ENCODE results near the gene NFKBIB.
A peak's percentile ranks its signal among the peaks of the same experiment; 100 is the strongest.

NFKBIB gene

DNA sequence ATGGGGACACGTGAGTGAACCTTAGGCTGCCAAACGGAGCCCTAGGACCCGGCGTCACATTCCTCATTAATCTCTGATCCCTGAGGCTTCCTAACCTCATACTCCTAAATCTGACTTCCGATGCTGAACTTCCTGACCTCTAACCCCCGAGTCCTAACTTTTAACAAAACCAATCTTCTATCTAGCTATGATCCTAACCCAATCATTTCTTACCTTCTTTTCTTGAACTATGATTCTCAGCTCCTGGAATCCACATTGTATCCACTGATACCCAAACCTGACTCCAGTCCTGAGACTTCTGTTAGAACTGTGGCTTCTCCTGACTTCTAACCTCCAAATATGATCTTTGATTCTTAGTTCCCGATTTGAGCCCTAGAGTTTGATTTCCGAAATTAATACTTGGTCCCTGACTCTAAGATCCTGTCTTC is 447 bp downstream of the NFKBIB start:
- Histone ChIP-seq H3K9me2 (replicated peaks; ENCODE audit: insufficient read depth, low read length) (no peaks in the 10 kb centered on the region), H3K4me3 (ENCODE audit: low read length) (peak overlapping the region; percentile 73), H3K79me2 (ENCODE audit: low read length) (peaks cover 67% of the 10 kb centered on the region), H4K20me1 (ENCODE audit: insufficient read depth, low read length) (no peaks in the 10 kb centered on the region), H3K27me3 (replicated peaks; ENCODE audit: insufficient read depth, low read length) (no peaks in the 10 kb centered on the region), H3K27ac (ENCODE audit: low read length) (peak overlapping the region; percentile 43; the same call in 1 of the 2 replicates), H3K9me3 (replicated peaks; ENCODE audit: insufficient read depth, low read length) (no peaks in the 10 kb centered on the region), H3K9ac (ENCODE audit: low read length) (peak overlapping the region; percentile 75), H3F3A (ENCODE audit: insufficient read depth, low read length) (peaks cover 6% of the 10 kb centered on the region), H3K4me1 (ENCODE audit: low read length) (peaks cover 17% of the 10 kb centered on the region; the same call in 1 of the 2 replicates), H2AFZ (ENCODE audit: low read length) (peak overlapping the region; percentile 70), H3K4me2 (ENCODE audit: low read depth, low read length) (peak overlapping the region; percentile 75), H3K36me3 (replicated peaks; ENCODE audit: insufficient read depth, low read length) (no peaks in the 10 kb centered on the region)
- no peak for DNase-seq
- no peak for TF ChIP-seq EZH2phosphoT487 (IDR thresholded peaks at IDR 0.05; ENCODE audit: low read length)
- no peak for TF ChIP-seq EZH2 (optimal IDR thresholded peaks at IDR 0.05; ENCODE audit: low read depth, low read length)
- TF ChIP-seq, protein P1, sequence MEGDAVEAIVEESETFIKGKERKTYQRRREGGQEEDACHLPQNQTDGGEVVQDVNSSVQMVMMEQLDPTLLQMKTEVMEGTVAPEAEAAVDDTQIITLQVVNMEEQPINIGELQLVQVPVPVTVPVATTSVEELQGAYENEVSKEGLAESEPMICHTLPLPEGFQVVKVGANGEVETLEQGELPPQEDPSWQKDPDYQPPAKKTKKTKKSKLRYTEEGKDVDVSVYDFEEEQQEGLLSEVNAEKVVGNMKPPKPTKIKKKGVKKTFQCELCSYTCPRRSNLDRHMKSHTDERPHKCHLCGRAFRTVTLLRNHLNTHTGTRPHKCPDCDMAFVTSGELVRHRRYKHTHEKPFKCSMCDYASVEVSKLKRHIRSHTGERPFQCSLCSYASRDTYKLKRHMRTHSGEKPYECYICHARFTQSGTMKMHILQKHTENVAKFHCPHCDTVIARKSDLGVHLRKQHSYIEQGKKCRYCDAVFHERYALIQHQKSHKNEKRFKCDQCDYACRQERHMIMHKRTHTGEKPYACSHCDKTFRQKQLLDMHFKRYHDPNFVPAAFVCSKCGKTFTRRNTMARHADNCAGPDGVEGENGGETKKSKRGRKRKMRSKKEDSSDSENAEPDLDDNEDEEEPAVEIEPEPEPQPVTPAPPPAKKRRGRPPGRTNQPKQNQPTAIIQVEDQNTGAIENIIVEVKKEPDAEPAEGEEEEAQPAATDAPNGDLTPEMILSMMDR (IDR thresholded peaks at IDR 0.05; ENCODE audit: low read length) = no peak

DNA sequence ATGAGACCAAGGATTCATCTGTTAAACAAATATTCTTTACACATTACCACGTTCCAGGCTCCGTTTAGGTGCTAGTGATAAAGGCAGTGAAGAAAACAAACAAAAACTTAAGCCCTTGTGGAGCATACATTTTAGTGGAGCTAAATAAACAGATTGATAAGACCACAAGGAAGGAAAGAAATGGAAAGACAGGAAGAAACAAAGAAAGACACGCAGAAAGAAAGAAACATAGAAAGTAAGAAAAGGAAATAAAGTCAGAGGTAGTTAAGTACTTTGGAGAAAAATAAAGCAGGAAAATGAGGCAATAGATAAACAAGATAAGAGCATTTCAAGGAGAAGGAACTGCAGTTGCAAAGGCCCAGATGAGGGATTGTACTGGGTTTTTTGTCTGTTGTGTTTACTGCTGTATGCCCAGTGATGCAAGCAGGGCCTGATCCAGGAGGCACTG is 998 bp downstream of the NFKBIB start:
- peak overlapping the region; percentile 43; the same call in 1 of the 2 replicates for H3K27ac ChIP-seq (ENCODE audit: low read length)

DNA sequence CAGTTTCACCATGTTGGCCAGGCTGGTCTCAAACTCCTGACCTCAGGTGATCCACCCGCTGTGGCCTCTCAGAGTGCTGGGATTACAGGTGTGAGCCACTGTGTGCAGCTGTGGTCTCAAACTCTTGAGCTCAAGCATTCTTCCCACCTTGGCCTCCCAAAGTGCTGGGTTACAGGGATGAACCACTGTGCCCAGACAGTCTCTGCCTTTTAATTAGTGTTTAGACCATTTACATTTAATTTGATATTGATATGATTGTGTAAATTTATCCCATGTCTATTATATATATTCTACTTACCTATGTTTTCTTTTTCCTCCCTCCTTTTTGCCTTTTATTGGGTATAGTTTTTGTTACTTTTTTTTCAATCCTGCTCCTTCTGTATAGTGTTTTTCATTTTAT is 1.9 kb downstream of the NFKBIB start:
- H3K27ac ChIP-seq (ENCODE audit: low read length) = no peak overlapping the region
- H3K4me3 ChIP-seq (ENCODE audit: low read length) = no peak overlapping the region
- peak overlapping the region; percentile 75; the same call in 1 of the 2 replicates for H3K4me2 ChIP-seq (ENCODE audit: low read depth, low read length)

More for the DNA sequence above, 998 bp downstream of the NFKBIB start:
- TF ChIP-seq EZH2 (optimal IDR thresholded peaks at IDR 0.05; ENCODE audit: low read depth, low read length) = no peak
- TF ChIP-seq EZH2phosphoT487 (IDR thresholded peaks at IDR 0.05; ENCODE audit: low read length) = no peak
- TF ChIP-seq, protein P1 (IDR thresholded peaks at IDR 0.05; ENCODE audit: low read length) = no peak
- H3K79me2 ChIP-seq (ENCODE audit: low read length) = peaks cover 66% of the 10 kb centered on the region
- no peaks in the 10 kb centered on the region for H4K20me1 ChIP-seq (ENCODE audit: insufficient read depth, low read length)
- peak overlapping the region; percentile 75 for H3K9ac ChIP-seq (ENCODE audit: low read length)
- peak overlapping the region; percentile 73 for H3K4me3 ChIP-seq (ENCODE audit: low read length)
- peaks cover 6% of the 10 kb centered on the region for H3F3A ChIP-seq (ENCODE audit: insufficient read depth, low read length)
- H3K36me3 ChIP-seq (replicated peaks; ENCODE audit: insufficient read depth, low read length) = no peaks in the 10 kb centered on the region
- no peaks in the 10 kb centered on the region for H3K27me3 ChIP-seq (replicated peaks; ENCODE audit: insufficient read depth, low read length)
- H3K4me2 ChIP-seq (ENCODE audit: low read depth, low read length) = peak overlapping the region; percentile 75
- DNase-seq = no peak
- H3K4me1 ChIP-seq (ENCODE audit: low read length) = peaks cover 17% of the 10 kb centered on the region; the same call in 1 of the 2 replicates
- H3K9me2 ChIP-seq (replicated peaks; ENCODE audit: insufficient read depth, low read length) = no peaks in the 10 kb centered on the region
- no peaks in the 10 kb centered on the region for H3K9me3 ChIP-seq (replicated peaks; ENCODE audit: insufficient read depth, low read length)
- no peak overlapping the region for H2AFZ ChIP-seq (ENCODE audit: low read length)

More for the DNA sequence above, 1.9 kb downstream of the NFKBIB start:
- Histone ChIP-seq H3K36me3 (replicated peaks; ENCODE audit: insufficient read depth, low read length) (no peaks in the 10 kb centered on the region), H3K9me2 (replicated peaks; ENCODE audit: insufficient read depth, low read length) (no peaks in the 10 kb centered on the region), H3K4me1 (ENCODE audit: low read length) (peaks cover 17% of the 10 kb centered on the region; the same call in 1 of the 2 replicates), H2AFZ (ENCODE audit: low read length) (no peak overlapping the region), H4K20me1 (ENCODE audit: insufficient read depth, low read length) (no peaks in the 10 kb centered on the region), H3K27me3 (replicated peaks; ENCODE audit: insufficient read depth, low read length) (no peaks in the 10 kb centered on the region), H3K79me2 (ENCODE audit: low read length) (peaks cover 62% of the 10 kb centered on the region), H3K9me3 (replicated peaks; ENCODE audit: insufficient read depth, low read length) (no peaks in the 10 kb centered on the region), H3F3A (ENCODE audit: insufficient read depth, low read length) (peaks cover 6% of the 10 kb centered on the region), H3K9ac (ENCODE audit: low read length) (no peak overlapping the region)
- TF ChIP-seq EZH2 (optimal IDR thresholded peaks at IDR 0.05; ENCODE audit: low read depth, low read length) = no peak
- no peak for TF ChIP-seq EZH2phosphoT487 (IDR thresholded peaks at IDR 0.05; ENCODE audit: low read length)
- TF ChIP-seq, protein P1 (IDR thresholded peaks at IDR 0.05; ENCODE audit: low read length) = no peak
- DNase-seq = no peak
